ENCODE measurements around the gene KCNQ5. TPM values are rescaled to one million over a fixed set of nuclear protein-coding genes. Genes with fewer than 3 reads are reported as not detected.

KCNQ5 gene
- polyA plus RNA-seq, 1 donor (not counting 4 experiments of a cell fraction or from before 2014, with no cell fraction given) = 3.4 TPM

- H3K36me3 ChIP-seq (ENCODE audit: control insufficient read depth in 2 of 2, extremely low read depth in 1 of 2, insufficient read depth in 2 of 2, low read length in 2 of 2) = no peaks in the 10 kb centered on the region
- H3K9ac ChIP-seq (ENCODE audit: control insufficient read depth, extremely low read depth, insufficient read depth, low read length) = no peak overlapping the region
- no peaks in the 10 kb centered on the region for H3K27me3 ChIP-seq (ENCODE audit: control insufficient read depth, extremely low read depth, insufficient read depth, low read length)
- no peak overlapping the region for H3K4me3 ChIP-seq (ENCODE audit: control insufficient read depth in 2 of 3, extremely low read depth in 1 of 3, insufficient read depth in 2 of 3, low read depth in 1 of 3, low read length in 3 of 3)
- H3K27ac ChIP-seq (ENCODE audit: control insufficient read depth, insufficient read depth, low read length) = no peak overlapping the region
- TF ChIP-seq, protein P1, sequence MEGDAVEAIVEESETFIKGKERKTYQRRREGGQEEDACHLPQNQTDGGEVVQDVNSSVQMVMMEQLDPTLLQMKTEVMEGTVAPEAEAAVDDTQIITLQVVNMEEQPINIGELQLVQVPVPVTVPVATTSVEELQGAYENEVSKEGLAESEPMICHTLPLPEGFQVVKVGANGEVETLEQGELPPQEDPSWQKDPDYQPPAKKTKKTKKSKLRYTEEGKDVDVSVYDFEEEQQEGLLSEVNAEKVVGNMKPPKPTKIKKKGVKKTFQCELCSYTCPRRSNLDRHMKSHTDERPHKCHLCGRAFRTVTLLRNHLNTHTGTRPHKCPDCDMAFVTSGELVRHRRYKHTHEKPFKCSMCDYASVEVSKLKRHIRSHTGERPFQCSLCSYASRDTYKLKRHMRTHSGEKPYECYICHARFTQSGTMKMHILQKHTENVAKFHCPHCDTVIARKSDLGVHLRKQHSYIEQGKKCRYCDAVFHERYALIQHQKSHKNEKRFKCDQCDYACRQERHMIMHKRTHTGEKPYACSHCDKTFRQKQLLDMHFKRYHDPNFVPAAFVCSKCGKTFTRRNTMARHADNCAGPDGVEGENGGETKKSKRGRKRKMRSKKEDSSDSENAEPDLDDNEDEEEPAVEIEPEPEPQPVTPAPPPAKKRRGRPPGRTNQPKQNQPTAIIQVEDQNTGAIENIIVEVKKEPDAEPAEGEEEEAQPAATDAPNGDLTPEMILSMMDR (optimal IDR thresholded peaks at IDR 0.05 in 1 of 3, IDR thresholded peaks at IDR 0.05 in 1 of 3, conservative IDR thresholded peaks at IDR 0.05 in 1 of 3; ENCODE audit: extremely low read depth in 1 of 3, insufficient read depth in 2 of 3, low read length in 3 of 3) = peak in 2 of 3 experiments; percentile 39 to 48
- no peak for TF ChIP-seq EZH2 (IDR thresholded peaks at IDR 0.05; ENCODE audit: low read length)
- H3K4me2 ChIP-seq (ENCODE audit: control insufficient read depth, extremely low read depth, insufficient read depth, low read depth, low read length) = no peak overlapping the region
- peak overlapping the region; percentile 68 for H2AFZ ChIP-seq (ENCODE audit: control insufficient read depth, low read length)
- no peaks in the 10 kb centered on the region for H3K9me3 ChIP-seq (ENCODE audit: control insufficient read depth, low read depth, low read length)
- H3K79me2 ChIP-seq (ENCODE audit: control insufficient read depth, insufficient read depth, low read length) = no peaks in the 10 kb centered on the region
- FAIRE-seq (no peak), DNase-seq (ENCODE audit: low read depth, low spot score) (no peak)
- peaks cover 16% of the 10 kb centered on the region for H3K4me1 ChIP-seq (ENCODE audit: control insufficient read depth, extremely low read depth, insufficient read depth, low read length)
- no peaks in the 10 kb centered on the region for H3K9me1 ChIP-seq (ENCODE audit: control insufficient read depth, extremely low read depth, insufficient read depth, low read length)
- H4K20me1 ChIP-seq (ENCODE audit: control insufficient read depth, extremely low read depth, insufficient read depth, low read length) = no peaks in the 10 kb centered on the region
- dilution Hi-C loops (cut with MboI; ENCODE audit: extremely low pct_ligation_motif_present, low sequenced_read_pairs) = no loop called here
Observed at GRCh38 chr6:72616406-72617015, 5.4 kb upstream of the KCNQ5 start.

GRCh38 chr6:72617721-72618120 is 4.1 kb upstream of the KCNQ5 start:
- H3K36me3 ChIP-seq (ENCODE audit: control insufficient read depth in 2 of 2, extremely low read depth in 1 of 2, insufficient read depth in 2 of 2, low read length in 2 of 2) = no peaks in the 10 kb centered on the region
- H3K4me1 ChIP-seq (ENCODE audit: control insufficient read depth, extremely low read depth, insufficient read depth, low read length) = peaks cover 19% of the 10 kb centered on the region
- no peak overlapping the region for H3K9ac ChIP-seq (ENCODE audit: control insufficient read depth, extremely low read depth, insufficient read depth, low read length)
- no peaks in the 10 kb centered on the region for H4K20me1 ChIP-seq (ENCODE audit: control insufficient read depth, extremely low read depth, insufficient read depth, low read length)
- no peak overlapping the region for H3K4me3 ChIP-seq (ENCODE audit: control insufficient read depth in 2 of 3, extremely low read depth in 1 of 3, insufficient read depth in 2 of 3, low read depth in 1 of 3, low read length in 3 of 3)
- no peak for FAIRE-seq
- dilution Hi-C loops (cut with MboI; ENCODE audit: extremely low pct_ligation_motif_present, low sequenced_read_pairs) = no loop called here
- TF ChIP-seq, protein P1 (optimal IDR thresholded peaks at IDR 0.05 in 1 of 3, IDR thresholded peaks at IDR 0.05 in 1 of 3, conservative IDR thresholded peaks at IDR 0.05 in 1 of 3; ENCODE audit: extremely low read depth in 1 of 3, insufficient read depth in 2 of 3, low read length in 3 of 3) = no peak
- no peak for TF ChIP-seq EZH2 (IDR thresholded peaks at IDR 0.05; ENCODE audit: low read length)
- H2AFZ ChIP-seq (ENCODE audit: control insufficient read depth, low read length) = no peak overlapping the region
- no peaks in the 10 kb centered on the region for H3K9me1 ChIP-seq (ENCODE audit: control insufficient read depth, extremely low read depth, insufficient read depth, low read length)
- H3K9me3 ChIP-seq (ENCODE audit: control insufficient read depth, low read depth, low read length) = no peaks in the 10 kb centered on the region
- H3K27ac ChIP-seq (ENCODE audit: control insufficient read depth, insufficient read depth, low read length) = no peak overlapping the region
- no peaks in the 10 kb centered on the region for H3K27me3 ChIP-seq (ENCODE audit: control insufficient read depth, extremely low read depth, insufficient read depth, low read length)
- H3K4me2 ChIP-seq (ENCODE audit: control insufficient read depth, extremely low read depth, insufficient read depth, low read depth, low read length) = no peak overlapping the region
- peaks cover 1% of the 10 kb centered on the region for H3K79me2 ChIP-seq (ENCODE audit: control insufficient read depth, insufficient read depth, low read length)
- DNase-seq (ENCODE audit: low read depth, low spot score) = no peak

All from keratinocyte (primary cell).